ENCODE results near the gene NECTIN1. TPM values are rescaled to one million over a fixed set of nuclear protein-coding genes. Genes with fewer than 3 reads are reported as not detected.

Gene NECTIN1
- total and polyA plus RNA-seq, 2 of the 13 experiments (the other 11 are each of a cell fraction or from before 2014, with no cell fraction given), result 3.9 to 7.3 TPM

DNA sequence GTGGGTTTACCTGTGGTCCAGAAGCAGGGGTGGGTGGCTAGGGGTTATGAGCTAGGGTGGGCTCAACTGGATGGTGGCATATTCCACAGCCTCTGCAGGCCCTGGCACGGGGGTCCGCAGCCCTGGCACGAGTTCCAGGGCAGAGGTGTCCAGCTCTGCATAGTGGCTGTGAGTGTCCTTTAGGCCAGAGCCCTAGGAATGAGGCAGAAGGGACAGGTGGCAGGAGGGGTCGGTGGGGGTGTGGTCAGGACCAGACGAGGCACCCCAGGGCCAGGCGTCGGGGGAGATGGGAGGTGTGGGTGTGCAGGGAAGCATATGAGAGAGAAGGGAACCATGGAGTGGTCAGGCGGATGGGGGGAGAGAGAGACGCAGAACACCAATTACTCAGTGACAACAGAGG, 99.9 kb downstream of the NECTIN1 start:
- 31% methylated on average over 8 of the region's 9 CpGs for whole genome bisulfite sequencing (ENCODE audit: low lambda C conversion rate)
- FAIRE-seq, result no peak

GRCh38 chr11:119627286-119627685, 101.7 kb downstream of the NECTIN1 start:
- Histone ChIP-seq H3K27me3 (ENCODE audit: control insufficient read depth in 1 of 2, insufficient read depth in 2 of 2, low read length in 2 of 2) (peaks cover 4 to 30% of the 10 kb centered on the region in 2 experiments), H3K4me2 (ENCODE audit: low read depth, low read length) (no peak overlapping the region), H3K9ac (ENCODE audit: insufficient read depth, low read depth, low read length) (no peak overlapping the region), H3K4me1 (ENCODE audit: insufficient read depth, low read length) (peaks cover 50% of the 10 kb centered on the region), H3K79me2 (ENCODE audit: insufficient read depth, low read length) (no peaks in the 10 kb centered on the region), H3K9me3 (ENCODE audit: low read length) (no peaks in the 10 kb centered on the region), H3K36me3 (replicated peaks in 1 of 2; ENCODE audit: control insufficient read depth in 1 of 2, insufficient read depth in 2 of 2, low read length in 2 of 2) (no peaks in the 10 kb centered on the region), H2AFZ (ENCODE audit: low read length) (no peak overlapping the region), H4K20me1 (ENCODE audit: insufficient read depth, low read length) (0 out of 2 replicates have a peak, but pooled peaks cover 3% of the 10 kb centered on the region), H3K4me3 (replicated peaks in 1 of 3; ENCODE audit: insufficient read depth in 1 of 3, low read depth in 2 of 3, low read length in 3 of 3) (no peak overlapping the region), H3K27ac (ENCODE audit: extremely low read length, insufficient read depth, low read length) (no peak overlapping the region)
- ATAC-seq, result no peak
- 44% methylated on average over 6 of the region's 6 CpGs for WGBS (ENCODE audit: low lambda C conversion rate)
- no TSS peak for BruUV-seq (replicated peaks)
- ChIA-PET CTCF (ENCODE audit: low intra/inter-chr PET ratio, low total read pairs) (no interaction called here), POLR2A (no interaction called here)
- DNase-seq (ENCODE audit: low spot score), result no peak
- intact Hi-C loops (cut with micrococcal nuclease; ENCODE audit: unreplicated experiment), result no loop called here
- no peak for FAIRE-seq
- no peak for TF ChIP-seq SIN3B (IDR thresholded peaks at IDR 0.05; ENCODE audit: low read length)
- no peak for TF ChIP-seq ZNF33A (CRISPR knock-in tag; IDR thresholded peaks at IDR 0.05; ENCODE audit: borderline replicate concordance)
- TF ChIP-seq, protein P1, sequence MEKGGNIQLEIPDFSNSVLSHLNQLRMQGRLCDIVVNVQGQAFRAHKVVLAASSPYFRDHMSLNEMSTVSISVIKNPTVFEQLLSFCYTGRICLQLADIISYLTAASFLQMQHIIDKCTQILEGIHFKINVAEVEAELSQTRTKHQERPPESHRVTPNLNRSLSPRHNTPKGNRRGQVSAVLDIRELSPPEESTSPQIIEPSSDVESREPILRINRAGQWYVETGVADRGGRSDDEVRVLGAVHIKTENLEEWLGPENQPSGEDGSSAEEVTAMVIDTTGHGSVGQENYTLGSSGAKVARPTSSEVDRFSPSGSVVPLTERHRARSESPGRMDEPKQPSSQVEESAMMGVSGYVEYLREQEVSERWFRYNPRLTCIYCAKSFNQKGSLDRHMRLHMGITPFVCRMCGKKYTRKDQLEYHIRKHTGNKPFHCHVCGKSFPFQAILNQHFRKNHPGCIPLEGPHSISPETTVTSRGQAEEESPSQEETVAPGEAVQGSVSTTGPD (CRISPR knock-in tag; IDR thresholded peaks at IDR 0.05), result no peak
- TF ChIP-seq ESRRA (CRISPR knock-in tag; IDR thresholded peaks at IDR 0.05; ENCODE audit: low read depth), result no peak
- TF ChIP-seq NR0B2 (CRISPR knock-in tag; IDR thresholded peaks at IDR 0.05), result no peak
- TF ChIP-seq HNRNPH1 (optimal IDR thresholded peaks at IDR 0.05; ENCODE audit: low read depth, low read length), result no peak
- TF ChIP-seq KDM1A (CRISPR knock-in tag; IDR thresholded peaks at IDR 0.05), result no peak
- in situ Hi-C loops (cut with HindIII; ENCODE audit: extremely low pct_ligation_motif_present, low pct_unique_long_range_greater_than_20kb), result loop anchor here (5.0 kb wide), 1 partner anchor 100 kb away; the partner anchor contains the start of gene NECTIN1

More for the DNA sequence above, 99.9 kb downstream of the NECTIN1 start:
- Histone ChIP-seq H4K20me1 (ENCODE audit: insufficient read depth, low read length) (0 out of 2 replicates have a peak, but pooled peaks cover 3% of the 10 kb centered on the region), H3K36me3 (replicated peaks in 1 of 2; ENCODE audit: control insufficient read depth in 1 of 2, insufficient read depth in 2 of 2, low read length in 2 of 2) (no peaks in the 10 kb centered on the region), H3K79me2 (ENCODE audit: insufficient read depth, low read length) (no peaks in the 10 kb centered on the region), H3K9ac (ENCODE audit: insufficient read depth, low read depth, low read length) (no peak overlapping the region), H3K4me1 (ENCODE audit: insufficient read depth, low read length) (peaks cover 44% of the 10 kb centered on the region), H3K4me2 (ENCODE audit: low read depth, low read length) (no peak overlapping the region), H3K4me3 (replicated peaks in 1 of 3; ENCODE audit: insufficient read depth in 1 of 3, low read depth in 2 of 3, low read length in 3 of 3) (no peak overlapping the region), H3K27me3 (ENCODE audit: control insufficient read depth in 1 of 2, insufficient read depth in 2 of 2, low read length in 2 of 2) (peaks cover 6 to 30% of the 10 kb centered on the region in 2 experiments), H3K9me3 (ENCODE audit: low read length) (no peaks in the 10 kb centered on the region), H2AFZ (ENCODE audit: low read length) (no peak overlapping the region), H3K27ac (ENCODE audit: extremely low read length, insufficient read depth, low read length) (no peak overlapping the region)
- ChIA-PET CTCF (ENCODE audit: low intra/inter-chr PET ratio, low total read pairs) (no interaction called here), POLR2A (no interaction called here)
- no peak for ATAC-seq
- intact Hi-C loops (cut with micrococcal nuclease; ENCODE audit: unreplicated experiment), result no loop called here
- in situ Hi-C loops (cut with HindIII; ENCODE audit: extremely low pct_ligation_motif_present, low pct_unique_long_range_greater_than_20kb), result loop anchor here (5.0 kb wide), 1 partner anchor 98 kb away; the partner anchor contains the start of gene NECTIN1
- no peak for TF ChIP-seq SRSF1 (optimal IDR thresholded peaks at IDR 0.05; ENCODE audit: low read depth, low read length)
- TF ChIP-seq GLMP (CRISPR knock-in tag; IDR thresholded peaks at IDR 0.05; ENCODE audit: borderline replicate concordance), result no peak
- no peak for TF ChIP-seq FOXJ3 (CRISPR knock-in tag; IDR thresholded peaks at IDR 0.05; ENCODE audit: borderline replicate concordance)
- no peak for TF ChIP-seq IRF2 (CRISPR knock-in tag; IDR thresholded peaks at IDR 0.05)
- TF ChIP-seq SP1 (IDR thresholded peaks at IDR 0.05), result no peak
- TF ChIP-seq SP1 (CRISPR knock-in tag; IDR thresholded peaks at IDR 0.05), result no peak
- DNase-seq (ENCODE audit: low spot score), result no peak
- BruUV-seq (replicated peaks), result no TSS peak

Data from HepG2 (cell line).